Measurements from ENCODE around the gene SARS1.

Gene SARS1

GRCh38 chr1:109268431-109269211 lies 54.9 kb downstream of the SARS1 start:
- H3K4me3 ChIP-seq (ENCODE audit: low read depth, low read length): no peak overlapping the region
- H3K4me1 ChIP-seq: no peaks in the 10 kb centered on the region
- TF ChIP-seq CTCF (IDR thresholded peaks at IDR 0.05; ENCODE audit: low read depth, low read length): no peak
- H3K36me3 ChIP-seq: no peaks in the 10 kb centered on the region; the same call in 1 of the 2 replicates
- peak; percentile 6 for DNase-seq
- no peaks in the 10 kb centered on the region for H3K27me3 ChIP-seq
- no peaks in the 10 kb centered on the region for H3K9me3 ChIP-seq

- no peak for TF ChIP-seq CTCF (IDR thresholded peaks at IDR 0.05; ENCODE audit: low read depth, low read length)
- H3K36me3 ChIP-seq: no peaks in the 10 kb centered on the region; the same call in none of the 2 replicates
- H3K27me3 ChIP-seq: no peaks in the 10 kb centered on the region
- H3K9me3 ChIP-seq: no peaks in the 10 kb centered on the region
- no peak overlapping the region for H3K4me3 ChIP-seq (ENCODE audit: low read depth, low read length)
- no peaks in the 10 kb centered on the region for H3K4me1 ChIP-seq
- DNase-seq: peak; percentile 6
These were observed 55.7 kb downstream of the SARS1 start for GRCh38 chr1:109269212-109269980.

GRCh38 chr1:109269981-109270622 lies 56.4 kb downstream of the SARS1 start:
- DNase-seq: no peak
- no peaks in the 10 kb centered on the region for H3K9me3 ChIP-seq
- TF ChIP-seq CTCF (IDR thresholded peaks at IDR 0.05; ENCODE audit: low read depth, low read length): no peak
- H3K27me3 ChIP-seq: no peaks in the 10 kb centered on the region
- H3K4me1 ChIP-seq: peaks cover 5% of the 10 kb centered on the region
- no peaks in the 10 kb centered on the region; the same call in none of the 2 replicates for H3K36me3 ChIP-seq
- no peak overlapping the region for H3K4me3 ChIP-seq (ENCODE audit: low read depth, low read length)

- Histone ChIP-seq H3K4me1 (peaks cover 9% of the 10 kb centered on the region), H3K36me3 (no peaks in the 10 kb centered on the region; the same call in 1 of the 2 replicates), H3K27me3 (no peaks in the 10 kb centered on the region), H3K4me3 (ENCODE audit: low read depth, low read length) (no peak overlapping the region), H3K9me3 (no peaks in the 10 kb centered on the region)
- TF ChIP-seq CTCF (IDR thresholded peaks at IDR 0.05; ENCODE audit: low read depth, low read length): no peak
- DNase-seq: no peak
These were observed 57.1 kb downstream of the SARS1 start for GRCh38 chr1:109270623-109271317.

- TF ChIP-seq CTCF (IDR thresholded peaks at IDR 0.05; ENCODE audit: low read depth, low read length): no peak
- DNase-seq: no peak
- peaks cover 9% of the 10 kb centered on the region for H3K4me1 ChIP-seq
- H3K9me3 ChIP-seq: no peaks in the 10 kb centered on the region
- H3K4me3 ChIP-seq (ENCODE audit: low read depth, low read length): no peak overlapping the region
- H3K27me3 ChIP-seq: no peaks in the 10 kb centered on the region
- H3K36me3 ChIP-seq: no peaks in the 10 kb centered on the region; the same call in 1 of the 2 replicates
These were observed 57.7 kb downstream of the SARS1 start for GRCh38 chr1:109271458-109271857.
